ENCODE results near the gene GGTLC2. TPM values are rescaled to one million over a fixed set of nuclear protein-coding genes. Genes with fewer than 3 reads are reported as not detected.
"Not testable (repeated sequence)": the region's sequence is repeated elsewhere in the genome, so short reads cannot be mapped to it uniquely, and the experiment has no call there.

GGTLC2 gene
- total RNA-seq, 1 donor from 2014 or later: not detected

- TF ChIP-seq CTCF (conservative IDR thresholded peaks at IDR 0.05; ENCODE audit: low read depth, low read length): no peak
- H3K4me3 ChIP-seq (ENCODE audit: low read depth, low read length): no peak overlapping the region
- no peak for DNase-seq (ENCODE audit: low read depth)
Observed at GRCh38 chr22:22619765-22620414, 24.5 kb upstream of the GGTLC2 start.

GRCh38 chr22:22628546-22629495, 15.6 kb upstream of the GGTLC2 start:
- DNase-seq (ENCODE audit: low read depth); H3K4me3 ChIP-seq (ENCODE audit: low read depth, low read length): not testable (repeated sequence)

GRCh38 chr22:22631223-22631652, 13.2 kb upstream of the GGTLC2 start:
- not testable (repeated sequence) for H3K4me3 ChIP-seq (ENCODE audit: low read depth, low read length)
- DNase-seq (ENCODE audit: low read depth): peak; percentile 87

- not testable (repeated sequence) for DNase-seq (ENCODE audit: low read depth); H3K4me3 ChIP-seq (ENCODE audit: low read depth, low read length)
Observed at GRCh38 chr22:22632226-22632625, 12.2 kb upstream of the GGTLC2 start.

GRCh38 chr22:22633533-22633932, 10.9 kb upstream of the GGTLC2 start:
- H3K4me3 ChIP-seq (ENCODE audit: low read depth, low read length); DNase-seq (ENCODE audit: low read depth): not testable (repeated sequence)

- H3K4me3 ChIP-seq (ENCODE audit: low read depth, low read length); DNase-seq (ENCODE audit: low read depth): not testable (repeated sequence)
- TF ChIP-seq CTCF (conservative IDR thresholded peaks at IDR 0.05; ENCODE audit: low read depth, low read length): peak; percentile 6
Observed at GRCh38 chr22:22636260-22636659, 8.2 kb upstream of the GGTLC2 start.

- not testable (repeated sequence) for H3K4me3 ChIP-seq (ENCODE audit: low read depth, low read length); DNase-seq (ENCODE audit: low read depth)
Observed at GRCh38 chr22:22638313-22638712, 6.1 kb upstream of the GGTLC2 start.

GRCh38 chr22:22642255-22642654, 2.2 kb upstream of the GGTLC2 start:
- DNase-seq (ENCODE audit: low read depth): not testable (repeated sequence)

GRCh38 chr22:22645969-22646368, 1.6 kb downstream of the GGTLC2 start:
- not testable (repeated sequence) for DNase-seq (ENCODE audit: low read depth); H3K4me3 ChIP-seq (ENCODE audit: low read depth, low read length)

More at GRCh38 chr22:22642255-22642654, 2.2 kb upstream of the GGTLC2 start:
- not testable (repeated sequence) for H3K4me3 ChIP-seq (ENCODE audit: low read depth, low read length)

GRCh38 chr22:22647952-22648351, 3.5 kb downstream of the GGTLC2 start:
- DNase-seq (ENCODE audit: low read depth); H3K4me3 ChIP-seq (ENCODE audit: low read depth, low read length): not testable (repeated sequence)

GRCh38 chr22:22648863-22649536, 4.6 kb downstream of the GGTLC2 start:
- H3K4me3 ChIP-seq (ENCODE audit: low read depth, low read length); DNase-seq (ENCODE audit: low read depth): not testable (repeated sequence)

- not testable (repeated sequence) for DNase-seq (ENCODE audit: low read depth); H3K4me3 ChIP-seq (ENCODE audit: low read depth, low read length)
Observed at GRCh38 chr22:22649761-22650160, 5.3 kb downstream of the GGTLC2 start.

GRCh38 chr22:22650398-22650797, 6.0 kb downstream of the GGTLC2 start:
- H3K4me3 ChIP-seq (ENCODE audit: low read depth, low read length); DNase-seq (ENCODE audit: low read depth): not testable (repeated sequence)

GRCh38 chr22:22650803-22651515, 6.5 kb downstream of the GGTLC2 start:
- not testable (repeated sequence) for DNase-seq (ENCODE audit: low read depth); H3K4me3 ChIP-seq (ENCODE audit: low read depth, low read length)

GRCh38 chr22:22651593-22651992, 7.2 kb downstream of the GGTLC2 start:
- not testable (repeated sequence) for H3K4me3 ChIP-seq (ENCODE audit: low read depth, low read length); DNase-seq (ENCODE audit: low read depth)

- not testable (repeated sequence) for H3K4me3 ChIP-seq (ENCODE audit: low read depth, low read length); DNase-seq (ENCODE audit: low read depth)
Observed at GRCh38 chr22:22652102-22652501, 7.7 kb downstream of the GGTLC2 start.

Measured in epithelial cell of proximal tubule (primary cell).